GM12878 (cell line): ENCODE data around the gene PDZD8. TPM values are rescaled to one million over a fixed set of nuclear protein-coding genes. Genes with fewer than 3 reads are reported as not detected.

ENCODE experiments used
- ATAC-seq: fragments of 200-7000 bp; cut with Tn5 transposase; 3 replicates; pipeline ENCODE4 v1.9.1; 2020; ENCODE audit warnings: mild to moderate bottlenecking, moderate library complexity
- BruUV-seq: library from RNA; stranded (reverse); fragments of 400-500 nt; replicated peaks from 2 replicates; lab custom pipeline; 2021; lab: Mats Ljungman, UMichigan
- CTCF ChIA-PET: fragments of 300-600 bp; sonication (Branson Sonifier 250); formaldehyde crosslinking; extraction: SDS; loops from one replicate; lab custom pipeline; 2021; ENCODE audit warnings: inconsistent platforms; lab: Yijun Ruan, JAX
- POLR2A ChIA-PET: fragments of 350-600 bp; formaldehyde crosslinking; extraction: SDS; loops from one replicate; lab custom pipeline; 2021; ENCODE audit warnings: inconsistent platforms; lab: Charles Lee
- RAD21 ChIA-PET: fragments of 300-600 bp; sonication (Branson Sonifier 250); formaldehyde crosslinking; loops from one replicate; lab custom pipeline; 2023; ENCODE audit warnings: antibody characterized with exemption; ENCODE audit not compliant: unreplicated experiment; lab: Charles Lee
- SMC1A ChIA-PET: fragments of 300-600 bp; sonication (Branson Sonifier 250); formaldehyde crosslinking; loops from one replicate; lab custom pipeline; 2023; ENCODE audit not compliant: unreplicated experiment, uncharacterized antibody; lab: Charles Lee
- DNase-seq: peaks from one replicate; pipeline ENCODE4 v3.0.0-alpha.2; 2011; ENCODE audit warnings: low read depth, low spot score
- FAIRE-seq: peaks from 3 replicates; lab custom pipeline; 2011; peaks lifted over from hg19 to GRCh38; lab: Jason Lieb, UNC
- H2AFZ ChIP-seq: 2 replicates; pipeline ENCODE4 v1.6.0; 2011; ENCODE audit warnings: low read depth, low read length, control low read depth; ENCODE audit not compliant: control insufficient read depth
- H3K27ac ChIP-seq: 2 replicates; pipeline ENCODE4 v1.5.1; 2011; ENCODE audit warnings: control low read depth; ENCODE audit not compliant: control insufficient read depth, insufficient read depth
- H3K27me3 ChIP-seq, 2 experiments: replicated peaks in 1 of 2; 2 replicates each; pipeline versions ENCODE4 v1.6.0 to v1.6.1; 2011; ENCODE audit warnings: low read length in 1 of 2; ENCODE audit not compliant: control insufficient read depth in 2 of 2, insufficient read depth in 2 of 2
- H3K36me3 ChIP-seq, 2 experiments: 2 replicates each; pipeline ENCODE4 v1.5.1; 2011; ENCODE audit warnings: low read length in 1 of 2; ENCODE audit not compliant: control insufficient read depth in 2 of 2, insufficient read depth in 2 of 2
- H3K4me1 ChIP-seq: 2 replicates; pipeline ENCODE4 v1.6.1; 2011; ENCODE audit warnings: mild to moderate bottlenecking, low read length, moderate library complexity, mixed read lengths; ENCODE audit not compliant: control insufficient read depth, insufficient read depth
- H3K4me2 ChIP-seq: 2 replicates; pipeline ENCODE4 v1.6.0; 2011; ENCODE audit warnings: control low read depth; ENCODE audit not compliant: control insufficient read depth, insufficient read depth
- H3K4me3 ChIP-seq: fragments of 200-600 bp; sonication (generic); 2 replicates; pipeline ENCODE4 v1.5.1; 2016
- H3K79me2 ChIP-seq: 2 replicates; pipeline ENCODE4 v1.6.0; 2011; ENCODE audit warnings: low read length; ENCODE audit not compliant: control insufficient read depth, insufficient read depth
- H3K9ac ChIP-seq: 2 replicates; pipeline ENCODE4 v1.8.0; 2011; ENCODE audit warnings: low read length, control low read depth, mixed read lengths; ENCODE audit not compliant: control insufficient read depth, insufficient read depth
- H3K9me3 ChIP-seq: replicated peaks from 3 replicates; pipeline ENCODE4 v1.5.1; 2011; ENCODE audit warnings: mild to moderate bottlenecking, low read length; ENCODE audit not compliant: control insufficient read depth, insufficient read depth
- H4K20me1 ChIP-seq: 2 replicates; pipeline ENCODE4 v1.6.0; 2011; ENCODE audit not compliant: control insufficient read depth, insufficient read depth
- ASH2L ChIP-seq: fragments of 300-600, 200-600 bp; sonication (generic); IDR thresholded peaks from 2 replicates; pipeline ENCODE4 v1.6.1; 2017; ENCODE audit warnings: low read depth, mild to moderate bottlenecking, borderline replicate concordance
- ATF7 ChIP-seq: fragments of 450-650 bp; IDR thresholded peaks from 2 replicates; pipeline ENCODE4 v1.6.1; 2016; ENCODE audit warnings: low read depth, mild to moderate bottlenecking
- EP300 ChIP-seq, 2 experiments: fragments of 150-350 bp in 1 of 2; IDR thresholded peaks; 2 replicates each; pipeline ENCODE4 v1.6.1; 2011 to 2012; ENCODE audit warnings: low read depth in 2 of 2, low read length in 2 of 2, borderline replicate concordance in 1 of 2, improper control_type of control experiment in 1 of 2, inconsistent platforms in 1 of 2; ENCODE audit not compliant: control insufficient read depth in 1 of 2
- IKZF2 ChIP-seq, 2 experiments: fragments of 450-650 bp; IDR thresholded peaks; 2 replicates each; pipeline ENCODE4 v1.6.1; 2017; ENCODE audit warnings: mild to moderate bottlenecking in 2 of 2, moderate library complexity in 2 of 2
- JUNB ChIP-seq: IDR thresholded peaks from 2 replicates; pipeline ENCODE4 v1.6.1; 2016; ENCODE audit warnings: antibody characterized with exemption, mild to moderate bottlenecking
- MTA3 ChIP-seq: IDR thresholded peaks from 2 replicates; pipeline ENCODE4 v1.6.1; 2012; ENCODE audit warnings: low read length, inconsistent platforms, borderline replicate concordance
- NFYB ChIP-seq: IDR thresholded peaks from 2 replicates; pipeline ENCODE4 v1.6.1; 2011; ENCODE audit warnings: low read depth, mild to moderate bottlenecking, low read length, improper control_type of control experiment, moderate library complexity; ENCODE audit not compliant: insufficient read depth
- POLR2A ChIP-seq: IDR thresholded peaks from 2 replicates; pipeline ENCODE4 v1.6.1; 2011; ENCODE audit warnings: low read depth, mild to moderate bottlenecking, low read length
- SP1 ChIP-seq: IDR thresholded peaks from one replicate; pipeline ENCODE4 v1.6.1; 2011; ENCODE audit warnings: low read depth, low read length
- SREBF1 ChIP-seq: IDR thresholded peaks from 2 replicates; pipeline ENCODE4 v1.6.1; 2012; ENCODE audit warnings: mild to moderate bottlenecking, low read length
- ZBTB11 ChIP-seq: fragments of 450-650 bp; formaldehyde crosslinking; IDR thresholded peaks from 2 replicates; pipeline ENCODE4 v1.5.0; 2022; ENCODE audit warnings: mild to moderate bottlenecking, missing genetic modification characterization
- ZNF384 ChIP-seq: IDR thresholded peaks from 2 replicates; pipeline ENCODE4 v1.6.1; 2012; ENCODE audit warnings: low read depth, mild to moderate bottlenecking, low read length, improper control_type of control experiment, borderline replicate concordance
- ZZZ3 ChIP-seq: IDR thresholded peaks from 2 replicates; pipeline ENCODE4 v1.6.1; 2011; ENCODE audit warnings: low read depth; ENCODE audit not compliant: control insufficient read depth, insufficient read length
- WGBS: methylation state at CpG from one replicate; pipeline ENCODE4 v1.1.6; 2016; ENCODE audit warnings: low lambda C conversion rate; ENCODE audit not compliant: insufficient replicate concordance, insufficient coverage; ENCODE audit errors: missing lambda C conversion rate; 5-methylcytosine and 5-hydroxymethylcytosine counted together
- in situ Hi-C: fragments of 300-500 bp; cut with MboI; formaldehyde crosslinking; loops from 9 replicates; pipeline ENCODE4 v1.14.3; 2018; ENCODE audit warnings: mixed read lengths
- intact Hi-C: fragments of 100-400 bp; cut with micrococcal nuclease; formaldehyde crosslinking; loops from one replicate; pipeline ENCODE4 v1.14.2; 2022; ENCODE audit not compliant: unreplicated experiment
- polyA plus RNA-seq, 11 experiments: library from polyadenylated mRNA; depleted of rRNA in 4 of 11; unstranded in 6 of 11; stranded (reverse) in 5 of 11; fragments of >200 nt; fragmentation: Nextera tagmentation in 4 of 11; fragmentation: Illumina TruSeq in 1 of 11; extraction: Ambion mirVana in 4 of 11; extraction: Trizol in 1 of 11; gene quantifications; 1 replicate in 1 of 11; 2 replicates in 10 of 11; pipeline versions ENCODE4 v1.2.1 to v1.2.3, GENCODE V29; 2011 to 2016; ENCODE audit warnings: inconsistent platforms in 2 of 11, missing spikeins in 2 of 11, low read depth in 1 of 11
- total RNA-seq, 4 experiments: library from RNA; depleted of rRNA in 3 of 4; stranded (reverse); fragments of >200 nt in 3 of 4; fragmentation: Illumina TruSeq in 1 of 4; extraction: Trizol in 1 of 4; gene quantifications; 2 replicates each; pipeline versions ENCODE4 v1.2.1 to v1.2.3, GENCODE V29; 2013 to 2021
- TF ChIP-seq, protein P1 (sequence below): IDR thresholded peaks from 2 replicates; pipeline ENCODE4 v1.6.1; 2012; ENCODE audit warnings: low read depth, low read length, improper control_type of control experiment

The PDZD8 gene
- total and polyA plus RNA-seq, 10 of the 15 experiments (the other 5 are each of a cell fraction or from before 2014, with no cell fraction given), result 2.0 to 21.2 (median 6.7) TPM

DNA sequence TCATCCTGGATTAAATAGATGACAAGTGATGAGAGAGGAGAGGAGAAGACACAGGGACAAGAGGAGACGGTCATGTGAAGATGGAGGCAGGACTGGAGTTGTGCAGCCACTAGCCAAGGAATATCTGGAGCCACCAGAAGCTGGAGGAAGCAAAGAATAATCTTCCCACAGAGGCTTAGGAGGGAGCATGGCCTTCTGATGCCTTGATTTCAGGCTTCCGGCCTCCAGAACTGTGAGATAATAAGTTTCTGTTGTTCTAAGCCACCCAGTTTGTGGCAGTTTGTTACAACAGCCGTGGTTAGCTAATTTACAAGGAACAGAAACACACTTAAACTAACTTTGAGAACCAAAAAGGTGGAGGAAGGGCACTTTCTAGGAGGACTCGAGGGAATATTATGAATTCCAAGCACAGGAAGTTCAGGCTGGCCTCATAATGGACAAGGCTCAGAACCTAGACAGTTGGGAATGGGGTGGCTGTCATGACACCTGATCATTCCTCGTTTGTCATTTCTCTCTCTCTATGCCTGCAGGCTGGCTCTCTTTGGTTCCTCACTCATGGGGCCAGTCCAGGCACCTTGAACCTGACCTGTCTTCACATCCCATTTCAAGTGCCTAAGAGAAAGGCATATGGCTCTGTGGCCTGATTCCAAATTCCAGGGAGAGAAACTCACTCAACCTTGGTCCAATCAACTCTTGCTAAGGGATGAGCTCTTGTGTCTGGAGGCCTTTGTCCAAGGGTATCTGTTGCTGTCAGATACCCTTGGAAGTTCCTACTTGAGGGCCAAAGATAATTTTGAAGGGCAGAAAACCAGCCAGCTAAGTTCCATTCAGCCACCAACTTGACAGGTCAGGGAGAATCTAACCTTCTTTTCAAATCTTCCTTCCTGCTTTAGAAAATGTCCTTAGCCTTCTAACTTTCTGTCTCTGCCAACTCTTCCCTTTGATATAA is 33.5 kb upstream of the PDZD8 start:
- ChIA-PET SMC1A (interaction anchor here (1.0 to 2.1 kb wide), 4 partner anchors 8 to 192 kb away, joined by 3 to 11 read pairs (median 5); no protein-coding TSS in a partner anchor), RAD21 (no interaction called here), CTCF (interaction anchor here (0.6 to 0.9 kb wide), 3 partner anchors 13 to 48 kb away, joined by 3 to 4 read pairs (median 3); no protein-coding TSS in a partner anchor), POLR2A (interaction anchor here (0.7 to 1.0 kb wide), 2 partner anchors 10 to 19 kb away, joined by 3 to 4 read pairs; no protein-coding TSS in a partner anchor)
- no peaks in the 10 kb centered on the region for H3K36me3 ChIP-seq
- H3K4me1 ChIP-seq, result no peaks in the 10 kb centered on the region
- no peak overlapping the region for H3K4me3 ChIP-seq
- ATAC-seq (no peak), FAIRE-seq (no peak), DNase-seq (no peak)
- BruUV-seq, result no TSS peak
- H4K20me1 ChIP-seq, result no peaks in the 10 kb centered on the region; the same call in 1 of the 2 replicates
- no peak overlapping the region for H3K27ac ChIP-seq
- no peaks in the 10 kb centered on the region for H3K79me2 ChIP-seq
- no peak overlapping the region for H3K4me2 ChIP-seq
- H2AFZ ChIP-seq, result no peak overlapping the region
- WGBS, result 7% methylated on average over 5 of the region's 5 CpGs
- H3K9ac ChIP-seq, result no peak overlapping the region
- TF ChIP-seq ZZZ3, result no peak
- TF ChIP-seq ATF7, result no peak
- TF ChIP-seq SP1, result no peak
- TF ChIP-seq ZBTB11 (CRISPR knock-in tag), result no peak
- TF ChIP-seq JUNB, result no peak
- no peak for TF ChIP-seq POLR2A
- no peak for TF ChIP-seq NFYB
- TF ChIP-seq IKZF2 (IDR thresholded peaks at IDR 0.05), result no peak; a peak in 1 of 4 replicates
- TF ChIP-seq, protein P1, sequence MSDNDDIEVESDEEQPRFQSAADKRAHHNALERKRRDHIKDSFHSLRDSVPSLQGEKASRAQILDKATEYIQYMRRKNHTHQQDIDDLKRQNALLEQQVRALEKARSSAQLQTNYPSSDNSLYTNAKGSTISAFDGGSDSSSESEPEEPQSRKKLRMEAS, result no peak
- no peak for TF ChIP-seq SREBF1
- TF ChIP-seq EP300 (IDR thresholded peaks at IDR 0.05; ENCODE audit: borderline replicate concordance in 1 of 2, control insufficient read depth in 1 of 2, low read depth in 2 of 2, low read length in 2 of 2), result no peak
- no peak for TF ChIP-seq ZNF384
- TF ChIP-seq MTA3, result no peak
- no peak for TF ChIP-seq ASH2L
- intact Hi-C loops (no loop called here), in situ Hi-C loops (no loop called here)
- H3K9me3 ChIP-seq, result no peaks in the 10 kb centered on the region
- peaks cover 0 to 2% of the 10 kb centered on the region in 2 experiments; a peak in 1 of 4 replicates for H3K27me3 ChIP-seq
